NCI-H1694 (cell line): ENCODE measurements around the gene ZNF48.
A peak's percentile ranks its signal among the peaks of the same experiment; 100 is the strongest.

Source experiments
- DNase-seq: peaks from one replicate; lab custom pipeline; 2025; lab: John Stamatoyannopoulos, UW

The ZNF48 gene

DNA sequence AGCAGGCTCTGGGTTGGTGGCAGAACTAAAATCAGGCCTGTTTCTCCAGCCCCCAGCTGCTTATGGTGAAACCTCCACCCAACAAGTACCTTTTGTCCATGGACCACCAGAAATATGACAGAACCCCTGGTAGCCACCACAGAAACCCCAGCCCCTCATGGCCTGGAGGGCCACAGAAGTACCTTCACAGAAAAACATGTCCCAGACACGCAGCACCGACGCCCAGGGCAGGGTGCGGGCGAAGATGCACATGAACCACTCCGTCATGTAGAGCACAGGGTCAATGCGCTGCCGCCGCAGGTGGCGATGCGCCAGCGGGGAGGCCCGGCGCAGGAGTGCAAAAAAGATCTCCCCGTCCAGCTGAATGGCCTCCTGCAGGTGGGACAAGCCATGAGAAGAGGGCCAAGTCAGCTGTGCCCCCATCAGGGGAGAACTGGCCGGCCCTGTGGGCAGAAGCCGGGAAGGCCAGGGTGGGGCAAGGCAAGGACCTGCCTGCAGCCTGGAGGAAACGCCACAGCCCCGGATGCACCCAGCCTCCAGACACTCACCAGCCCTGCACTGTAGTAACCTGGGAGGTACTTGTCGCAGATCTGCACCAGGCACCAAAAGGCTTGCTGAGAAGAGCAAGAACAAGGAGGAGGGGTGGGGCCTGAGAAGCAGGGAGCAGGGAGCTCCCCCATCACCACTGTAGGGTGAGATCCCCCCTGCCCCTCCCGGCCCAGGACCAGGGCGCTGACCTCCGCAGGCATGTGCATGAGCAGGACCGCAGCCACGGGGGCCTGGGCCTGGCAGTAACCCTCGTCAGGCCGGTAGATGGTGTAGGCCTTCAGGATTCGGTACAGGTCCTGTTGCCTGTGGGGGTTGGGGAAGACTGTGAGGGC lies 36.0 kb upstream of the ZNF48 start:
- no peak for DNase-seq

DNA sequence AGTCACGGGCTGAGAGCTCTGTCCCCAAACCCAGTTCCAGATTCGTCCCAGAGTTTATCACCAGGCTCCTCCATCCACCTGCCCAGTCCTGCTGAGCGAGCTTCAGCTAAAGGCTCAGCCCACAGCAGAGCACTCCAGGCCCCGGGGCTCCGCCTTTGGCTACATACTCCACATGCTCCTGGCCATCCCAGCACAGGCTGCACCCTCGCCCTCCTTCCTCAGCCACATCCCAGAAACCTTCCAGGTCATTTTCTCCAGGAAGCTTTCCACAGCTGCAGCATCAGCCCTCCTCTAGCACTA lies 35.4 kb upstream of the ZNF48 start:
- DNase-seq: no peak

GRCh38 chr16:30361180-30361579 lies 34.0 kb upstream of the ZNF48 start:
- no peak for DNase-seq

GRCh38 chr16:30365200-30365599 lies 30.0 kb upstream of the ZNF48 start:
- no peak for DNase-seq

- DNase-seq: no peak
Measured at GRCh38 chr16:30366511-30366910, 28.7 kb upstream of the ZNF48 start.

DNA sequence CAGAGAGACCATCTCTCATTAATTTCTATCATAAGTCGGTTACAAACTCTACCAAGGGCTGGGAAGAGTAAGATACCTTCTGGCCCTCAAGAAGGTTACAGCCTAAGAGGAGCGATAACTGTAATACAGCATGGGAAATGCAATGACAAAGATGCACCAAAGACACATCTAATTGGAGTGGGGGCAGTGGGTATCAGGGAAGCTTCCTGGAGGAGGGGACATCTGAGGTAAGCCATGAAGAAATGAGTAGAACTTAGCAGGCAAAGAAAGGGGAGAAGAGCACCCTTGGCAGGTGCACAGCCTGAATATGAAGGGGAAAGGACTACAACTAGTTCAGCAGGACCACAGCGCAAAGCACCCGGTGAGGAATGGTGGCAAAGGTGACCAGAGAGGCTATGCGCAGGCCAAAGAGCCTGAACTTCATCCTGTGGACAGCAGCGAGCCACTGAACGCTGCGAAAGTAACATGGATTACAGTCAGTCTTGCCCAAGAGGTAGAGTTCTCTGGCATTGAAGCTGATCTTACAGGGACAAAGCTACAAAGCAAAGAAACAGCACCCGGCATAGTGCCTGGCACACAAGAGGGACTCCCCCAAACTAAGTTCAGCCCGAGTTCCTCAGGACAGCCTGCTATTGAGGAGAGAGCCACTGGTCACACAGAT lies 27.7 kb upstream of the ZNF48 start:
- DNase-seq: no peak

DNA sequence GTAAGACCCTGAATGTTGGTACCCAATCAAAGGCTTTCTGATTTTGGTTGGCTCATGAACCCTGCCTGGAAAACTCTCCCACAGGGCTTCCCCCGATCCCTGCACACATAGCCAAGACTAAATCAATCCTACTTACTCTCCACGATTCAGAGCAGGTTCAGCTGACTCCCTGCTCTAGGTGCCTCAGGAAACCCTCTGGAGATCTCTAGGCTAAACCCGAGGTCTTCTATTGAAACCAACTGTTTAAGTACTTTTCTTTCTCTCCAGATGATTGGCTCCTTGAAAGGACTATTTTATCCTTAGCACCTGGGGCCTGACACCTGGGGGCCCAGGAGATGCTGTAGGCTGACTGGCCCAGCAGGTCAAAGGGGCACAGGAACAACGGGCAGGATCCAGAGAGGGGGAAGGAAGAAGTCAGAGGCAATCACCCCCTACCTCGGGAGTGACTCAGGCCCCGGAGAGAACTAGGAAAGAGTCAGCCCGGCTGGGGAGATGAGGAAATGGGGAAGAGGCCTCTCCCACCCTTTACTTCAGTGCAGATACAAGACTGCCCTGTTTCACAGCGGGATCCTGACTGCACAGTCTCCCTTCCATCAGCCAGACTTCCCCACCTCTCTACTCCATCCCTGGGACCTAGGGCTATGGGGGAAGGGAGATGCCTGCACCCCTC lies 27.0 kb upstream of the ZNF48 start:
- no peak for DNase-seq

- DNase-seq: no peak
Measured at GRCh38 chr16:30368792-30369090, 26.5 kb upstream of the ZNF48 start.

- no peak for DNase-seq
Measured at GRCh38 chr16:30369091-30369937, 25.9 kb upstream of the ZNF48 start.

DNA sequence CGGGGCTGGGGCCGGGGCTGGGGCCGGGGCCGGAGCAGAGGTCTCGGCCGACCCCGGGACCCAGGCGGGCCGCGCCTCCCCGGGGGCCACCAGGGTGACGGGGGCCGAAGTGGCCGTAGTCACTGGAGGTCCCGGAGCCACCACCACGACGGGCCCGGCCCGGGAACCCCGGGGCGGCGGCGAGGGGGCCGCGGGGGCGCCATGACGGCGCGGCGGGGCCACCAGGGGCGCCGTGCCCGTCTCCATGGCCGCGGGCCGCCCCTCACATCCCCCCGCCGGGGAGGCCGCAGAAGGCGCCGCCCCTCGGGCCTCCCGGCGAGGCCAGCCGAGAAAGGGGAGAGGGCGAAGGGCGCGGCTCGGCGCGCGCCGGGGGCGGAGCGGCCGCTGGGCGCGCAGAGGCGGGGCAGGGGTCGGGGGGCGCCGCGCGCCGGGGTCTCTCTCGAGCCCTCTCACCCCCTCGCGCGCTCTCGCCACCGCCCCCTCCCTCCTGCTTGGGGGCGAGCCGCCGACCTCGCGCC lies 25.2 kb upstream of the ZNF48 start:
- DNase-seq: no peak

- DNase-seq: peak; percentile 100
Measured at GRCh38 chr16:30370456-30371247, 24.6 kb upstream of the ZNF48 start, which contains the start of gene TBC1D10B. Gene TBC1D10B, minus strand, starts transcription at chr16:30370494. Its CDS starts 311 bp downstream, at chr16:30370183.

DNA sequence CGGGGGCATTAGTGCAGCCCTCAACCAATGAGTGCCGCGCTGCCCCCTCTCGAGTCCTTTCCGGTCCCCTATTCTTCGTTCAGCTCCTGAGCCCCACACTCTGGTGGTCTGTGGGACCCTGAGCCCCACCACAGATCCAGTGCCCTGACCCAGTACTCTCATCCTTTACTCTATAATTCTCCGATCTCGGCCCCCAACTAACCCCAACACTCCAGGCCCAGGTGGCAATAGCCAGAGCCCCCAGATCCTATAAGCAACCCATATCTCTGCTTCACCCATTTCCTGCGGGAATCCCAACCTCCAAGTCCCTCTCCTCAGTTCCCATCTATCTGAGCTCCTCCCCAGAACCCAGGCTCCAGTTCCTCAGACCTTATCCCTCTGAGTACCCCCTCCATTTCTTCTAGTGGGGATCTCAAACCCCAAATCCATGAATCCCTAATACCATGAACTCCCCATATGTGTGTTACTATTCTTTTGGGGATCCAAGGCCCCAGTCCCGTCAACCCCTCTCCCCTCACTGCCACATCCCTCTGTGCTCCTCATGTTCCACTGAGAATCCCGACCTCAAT lies 23.9 kb upstream of the ZNF48 start:
- DNase-seq: no peak

GRCh38 chr16:30372038-30372712 lies 23.0 kb upstream of the ZNF48 start:
- DNase-seq: no peak

- DNase-seq: no peak
Measured at GRCh38 chr16:30372725-30373124, 22.5 kb upstream of the ZNF48 start.

GRCh38 chr16:30374538-30374937 lies 20.7 kb upstream of the ZNF48 start, which contains the start of gene MYL11:
Gene MYL11, plus strand, starts transcription at chr16:30374802. Its CDS starts 56 bp downstream, at chr16:30374858.
- DNase-seq: no peak

DNA sequence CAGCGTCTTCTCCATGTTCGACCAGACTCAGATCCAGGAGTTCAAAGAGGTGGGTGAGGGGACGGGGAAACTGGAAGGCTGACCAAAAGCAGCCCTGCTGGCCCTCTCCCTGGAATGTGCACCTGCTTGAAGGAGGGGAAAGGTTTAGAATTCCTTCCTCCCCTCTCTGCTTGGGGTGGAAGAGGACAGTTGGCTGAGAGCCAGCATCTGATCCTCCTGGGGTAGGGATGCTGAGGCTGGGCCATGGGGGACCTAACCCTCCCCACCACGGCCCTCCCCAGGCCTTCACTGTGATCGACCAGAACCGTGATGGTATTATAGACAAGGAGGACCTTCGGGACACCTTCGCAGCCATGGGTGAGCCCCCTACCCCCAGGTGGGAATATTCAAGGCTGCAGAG lies 19.4 kb upstream of the ZNF48 start:
- no peak for DNase-seq

DNA sequence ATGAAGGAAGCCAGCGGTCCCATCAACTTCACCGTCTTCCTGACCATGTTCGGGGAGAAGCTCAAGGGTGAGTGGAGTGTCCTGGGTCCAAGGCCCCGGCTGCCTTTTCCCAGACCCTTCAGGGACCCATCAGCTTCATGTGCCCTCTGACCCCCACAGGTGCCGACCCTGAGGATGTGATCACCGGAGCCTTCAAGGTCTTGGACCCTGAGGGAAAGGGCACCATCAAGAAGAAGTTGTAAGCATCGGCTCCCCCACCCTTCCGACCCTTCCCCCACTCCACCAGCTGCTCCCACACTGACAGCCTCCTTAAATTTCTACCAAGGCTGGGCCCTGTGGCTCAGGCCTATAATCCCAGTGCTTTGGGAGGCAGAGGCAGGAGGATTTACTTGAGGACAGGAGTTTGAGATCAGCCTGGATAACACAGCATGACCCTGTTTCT lies 18.7 kb upstream of the ZNF48 start:
- no peak for DNase-seq

DNA sequence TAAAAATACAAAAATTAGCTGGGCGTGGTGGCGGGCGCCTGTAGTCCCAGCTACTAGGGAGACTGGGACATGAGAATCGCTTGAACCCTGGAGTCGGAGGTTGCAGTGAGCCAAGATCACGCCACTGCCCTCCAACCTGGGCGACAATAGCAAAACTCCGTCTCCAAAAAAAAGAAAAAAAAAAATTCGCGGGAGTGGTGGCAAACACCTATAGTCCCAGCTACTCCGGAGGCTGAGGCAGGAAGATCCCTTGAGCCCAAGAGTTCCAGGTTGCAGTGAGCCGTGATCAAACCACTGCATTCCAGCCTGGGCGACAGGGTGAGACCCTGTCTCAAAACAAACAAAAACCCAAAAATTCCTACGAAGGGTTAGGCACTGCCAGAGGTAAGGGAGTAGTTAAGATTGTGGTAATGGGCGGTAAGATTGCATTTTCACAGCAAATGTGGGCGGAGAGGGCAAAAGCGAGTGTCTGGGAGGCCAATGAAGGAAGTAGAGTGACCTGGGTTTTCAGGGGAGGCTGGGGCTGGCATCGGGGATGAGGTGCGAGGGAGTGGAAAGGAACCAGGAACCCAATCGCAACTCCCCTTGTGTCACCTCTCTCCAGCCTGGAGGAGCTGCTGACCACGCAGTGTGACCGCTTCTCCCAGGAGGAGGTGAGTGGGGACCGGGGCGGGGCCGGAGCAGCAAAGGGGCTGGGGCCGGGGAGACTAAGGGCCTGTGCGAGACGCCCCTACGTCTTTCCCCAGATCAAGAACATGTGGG lies 18.0 kb upstream of the ZNF48 start:
- DNase-seq: no peak

- DNase-seq: peak; percentile 58
Measured at GRCh38 chr16:30377812-30378235, 17.4 kb upstream of the ZNF48 start.
